Mucosa of descending colon (tissue), 3 donors: ENCODE measurements around the gene SLC2A5. TPM values are rescaled to one million over a fixed set of nuclear protein-coding genes. Genes with fewer than 3 reads are reported as not detected.
"Not testable (repeated sequence)": the region's sequence is repeated elsewhere in the genome, so short reads cannot be mapped to it uniquely, and the experiment has no call there.

ENCODE experiments used
- ATAC-seq: fragments of 200-7000 bp; cut with Tn5 transposase; one replicate; pipeline ENCODE4 v1.9.1; 2020; ENCODE audit warnings: mild to moderate bottlenecking, moderate library complexity
- DNase-seq, 3 donors: peaks; one replicate each; pipeline ENCODE4 v3.0.0-alpha.2; 2020
- H3K36me3 ChIP-seq: fragments of 200-600 bp; one replicate; pipeline ENCODE4 v1.8.0; 2021; ENCODE audit warnings: low read depth, mild to moderate bottlenecking
- H3K4me1 ChIP-seq: fragments of 200-600 bp; one replicate; pipeline ENCODE4 v1.8.0; 2021; ENCODE audit warnings: low read depth, mild to moderate bottlenecking
- H3K4me3 ChIP-seq: fragments of 200-600 bp; one replicate; pipeline ENCODE4 v1.8.0; 2021; ENCODE audit warnings: mild to moderate bottlenecking
- H3K9me3 ChIP-seq: fragments of 200-600 bp; one replicate; pipeline ENCODE4 v1.8.0; 2021; ENCODE audit warnings: mild to moderate bottlenecking
- CTCF ChIP-seq: fragments of 200-600 bp; IDR thresholded peaks from one replicate; pipeline ENCODE4 v1.8.0; 2022; ENCODE audit warnings: antibody characterized with exemption, mild to moderate bottlenecking
- intact Hi-C, 2 donors: fragments of 100-400 bp; cut with DNase I in 1 of 2; cut with micrococcal nuclease in 1 of 2; formaldehyde crosslinking; loops; one replicate each; pipeline versions ENCODE4 v1.11.0 to v1.11.1; 2022; cut with DNase I, micrococcal nuclease
- total RNA-seq, 3 donors: library from RNA; stranded (reverse); fragmentation: NEBNext Ultra II Directional in 2 of 3; extraction: Animal tissue kit (Norgen Biotek cat#: 25700) in 2 of 3; gene quantifications; one replicate each; pipeline versions ENCODE4 v1.2.1 to v1.2.4, GENCODE V29; 2021 to 2023
- donor health status: DM: no; HTN: no; CAD: no; lungs with moderate emphysema.
- donor health status: DM: no; HTN: no; CAD: no.
- donor health status: DM: no; HTN: yes; CAD: no.

SLC2A5 gene
- total RNA-seq, 3 donors from 2014 or later = 4.4 to 34.5 (median 7.8) TPM

DNA sequence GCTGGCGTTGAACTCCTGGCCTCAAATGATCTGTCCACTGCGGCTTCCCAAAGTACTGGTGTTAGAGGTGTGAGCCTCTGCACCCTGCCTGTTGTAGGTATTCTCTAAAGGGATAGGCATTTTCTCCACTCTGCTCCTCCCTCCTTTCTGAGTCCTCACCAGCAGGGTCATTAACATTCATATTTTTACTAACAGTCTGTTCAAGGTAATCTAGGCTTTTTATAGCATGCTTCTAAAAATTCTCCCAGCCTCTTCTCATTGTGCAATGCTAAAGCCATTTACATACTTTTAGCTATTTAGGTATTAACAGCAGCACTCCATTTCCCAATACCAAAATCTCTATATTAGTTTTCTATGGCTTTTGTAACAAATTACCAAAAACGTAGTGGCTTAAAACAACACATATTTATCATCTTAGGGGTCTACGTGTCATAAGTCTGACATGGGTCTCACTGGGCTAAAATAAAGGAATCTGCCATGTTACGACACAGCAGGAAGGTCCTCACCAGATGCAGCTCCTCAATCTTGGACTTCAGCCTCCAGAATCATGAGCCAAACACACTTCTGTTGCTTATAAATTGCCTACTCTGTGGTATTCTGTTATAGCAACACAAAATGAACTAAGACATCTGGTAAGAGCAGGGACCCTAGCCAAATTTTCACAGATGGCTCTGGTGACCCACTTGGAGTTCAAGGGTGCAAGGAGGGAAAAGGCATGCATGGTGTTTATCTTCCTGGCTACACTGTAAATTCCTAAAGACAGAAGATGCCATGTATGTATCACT lies 40.3 kb downstream of the SLC2A5 start:
- peaks cover 6% of the 10 kb centered on the region for H3K9me3 ChIP-seq
- H3K36me3 ChIP-seq = no peaks in the 10 kb centered on the region
- DNase-seq (no peak), ATAC-seq (no peak)
- no peaks in the 10 kb centered on the region for H3K4me1 ChIP-seq
- no peak for TF ChIP-seq CTCF
- intact Hi-C loops = no loop called here
- H3K4me3 ChIP-seq = no peak overlapping the region

GRCh38 chr1:9027307-9027706 lies 42.1 kb downstream of the SLC2A5 start:
- intact Hi-C loops = no loop called here

GRCh38 chr1:9025449-9025848 lies 44.0 kb downstream of the SLC2A5 start:
- TF ChIP-seq CTCF = no peak
- Histone ChIP-seq H3K4me3 (no peak overlapping the region), H3K9me3 (no peaks in the 10 kb centered on the region), H3K4me1 (no peaks in the 10 kb centered on the region), H3K36me3 (no peaks in the 10 kb centered on the region)
- DNase-seq (no peak), ATAC-seq (no peak)
- intact Hi-C loops = no loop called here

More at GRCh38 chr1:9027307-9027706, 42.1 kb downstream of the SLC2A5 start:
- DNase-seq (no peak), ATAC-seq (no peak)
- TF ChIP-seq CTCF = no peak
- H3K9me3 ChIP-seq = peaks cover 6% of the 10 kb centered on the region
- no peaks in the 10 kb centered on the region for H3K36me3 ChIP-seq
- no peak overlapping the region for H3K4me3 ChIP-seq
- H3K4me1 ChIP-seq = no peaks in the 10 kb centered on the region

- ATAC-seq = no peak
- H3K36me3 ChIP-seq = no peaks in the 10 kb centered on the region
Observed at GRCh38 chr1:9024837-9025236, 44.6 kb downstream of the SLC2A5 start.

GRCh38 chr1:9022773-9023172 lies 46.7 kb downstream of the SLC2A5 start:
- ATAC-seq = no peak

More at GRCh38 chr1:9024837-9025236, 44.6 kb downstream of the SLC2A5 start:
- intact Hi-C loops = no loop called here
- Histone ChIP-seq H3K4me3 (no peak overlapping the region), H3K9me3 (no peaks in the 10 kb centered on the region), H3K4me1 (no peaks in the 10 kb centered on the region)
- TF ChIP-seq CTCF = no peak
- DNase-seq = no peak

DNA sequence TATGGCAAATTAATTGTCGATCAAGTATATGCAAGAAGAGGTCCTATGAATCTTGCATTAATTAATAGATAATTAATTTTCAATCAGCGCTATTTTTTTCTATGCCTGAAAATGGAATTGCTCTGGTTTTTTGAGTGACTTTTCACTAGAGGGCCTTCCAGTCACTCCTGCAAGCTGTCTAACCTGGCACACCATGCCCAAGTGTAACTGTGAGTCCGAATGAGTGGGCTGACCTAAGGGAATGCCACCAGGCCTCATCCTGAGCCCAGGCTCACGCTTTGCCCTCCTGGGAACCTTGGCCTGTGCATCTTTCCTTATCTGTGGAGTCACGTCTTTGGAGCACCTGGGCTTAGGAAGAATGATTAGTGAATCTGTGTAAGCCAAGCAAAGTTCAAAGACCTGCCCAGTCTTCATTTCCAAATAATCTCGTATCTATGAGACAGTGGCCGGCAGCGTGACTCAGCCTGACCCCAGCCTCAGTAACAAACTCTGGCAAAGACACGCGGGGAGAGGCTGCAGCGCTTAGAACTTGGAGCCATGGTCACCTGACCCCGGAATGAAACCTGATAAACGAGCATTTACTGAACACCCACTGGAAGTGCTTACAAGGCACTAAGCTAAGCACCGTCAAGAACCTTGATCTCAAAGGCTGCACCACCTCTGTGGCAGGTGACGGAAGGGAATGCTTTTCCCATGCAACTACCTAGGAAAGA lies 47.3 kb downstream of the SLC2A5 start:
- H3K4me1 ChIP-seq, H3K4me3 ChIP-seq, intact Hi-C loops, H3K36me3 ChIP-seq, ATAC-seq, H3K9me3 ChIP-seq, DNase-seq: not testable (repeated sequence)

More at GRCh38 chr1:9022773-9023172, 46.7 kb downstream of the SLC2A5 start:
- intact Hi-C loops = no loop called here
- no peaks in the 10 kb centered on the region for H3K36me3 ChIP-seq
- no peaks in the 10 kb centered on the region for H3K4me1 ChIP-seq
- no peak overlapping the region for H3K4me3 ChIP-seq
- no peak for TF ChIP-seq CTCF
- no peak for DNase-seq
- H3K9me3 ChIP-seq = no peaks in the 10 kb centered on the region
